GM21360 (cell line): Measurements from ENCODE around the gene PNPLA7.

ENCODE experiments used
- ATAC-seq: cut with Tn5 transposase; IDR thresholded peaks from one replicate; pipeline ENCODE4 v1.9.1; 2021; ENCODE audit warnings: mild to moderate bottlenecking, moderate library complexity; ENCODE audit not compliant: unreplicated experiment

Gene PNPLA7

GRCh38 chr9:137497921-137498719 is 52.1 kb downstream of the PNPLA7 start:
- ATAC-seq, result no peak

DNA sequence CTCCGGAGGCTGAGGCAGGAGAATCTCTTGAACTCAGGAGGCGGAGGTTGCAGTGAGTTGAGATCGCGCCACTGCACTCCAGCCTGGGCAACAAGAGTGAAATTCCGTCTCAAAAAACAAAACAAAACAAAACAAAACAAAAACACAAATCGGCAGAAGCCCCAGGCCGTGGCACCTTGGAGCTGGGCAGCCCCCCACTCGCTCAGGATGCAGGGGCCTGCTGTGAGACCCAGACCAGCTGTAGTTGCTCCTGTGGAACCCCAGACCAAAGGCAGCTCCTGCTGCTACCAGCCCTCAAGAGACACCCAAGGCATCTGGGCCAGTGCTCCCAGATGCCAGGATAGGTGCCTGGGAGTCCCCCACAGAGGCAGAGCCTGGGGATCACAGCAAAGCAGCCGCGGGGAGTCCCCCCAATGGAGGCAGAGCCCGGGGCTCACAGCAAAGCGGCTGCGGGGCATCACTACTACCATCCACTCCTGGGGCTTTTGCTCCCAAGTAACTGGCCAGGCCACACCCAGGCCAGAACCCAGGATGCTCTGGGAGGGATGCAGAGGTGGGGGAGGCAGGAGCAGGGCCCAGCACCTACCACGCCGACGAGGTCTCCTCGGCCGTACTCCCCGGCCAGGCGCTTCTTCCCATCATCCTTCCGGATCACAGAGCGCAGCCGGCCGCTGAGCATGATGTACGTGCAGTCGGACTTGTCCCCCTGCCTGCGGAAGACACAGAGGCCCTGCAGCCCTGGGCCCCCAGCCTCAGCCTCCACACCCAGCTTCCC is 53.4 kb downstream of the PNPLA7 start:
- ATAC-seq, result no peak

GRCh38 chr9:137494550-137495351 is 55.5 kb downstream of the PNPLA7 start:
- no peak for ATAC-seq

DNA sequence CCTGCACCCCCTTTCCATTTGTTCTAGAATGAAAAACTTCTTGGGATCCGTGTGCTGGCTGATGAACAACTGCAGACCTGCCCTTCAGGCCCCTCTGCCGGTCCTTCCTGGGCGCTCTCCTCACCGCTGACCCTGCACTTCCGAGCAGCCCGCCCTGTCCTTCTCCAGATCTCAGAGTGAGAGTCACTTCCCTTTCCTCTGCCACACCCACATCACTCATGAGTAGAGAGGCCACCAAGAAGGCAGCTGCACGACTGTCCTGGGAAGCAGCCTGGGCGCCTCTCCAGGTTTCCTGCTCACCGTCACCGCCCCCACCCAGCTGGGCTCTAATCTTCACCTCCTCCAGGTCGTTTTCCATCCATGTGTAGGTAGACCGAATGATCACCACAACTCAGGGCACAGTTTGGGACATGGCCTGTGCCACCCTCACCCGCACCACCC is 56.1 kb downstream of the PNPLA7 start:
- ATAC-seq, result no peak

- ATAC-seq, result no peak
These were observed 56.7 kb downstream of the PNPLA7 start for GRCh38 chr9:137493364-137494103.

- ATAC-seq, result no peak
These were observed 57.5 kb downstream of the PNPLA7 start for GRCh38 chr9:137492464-137493363.

DNA sequence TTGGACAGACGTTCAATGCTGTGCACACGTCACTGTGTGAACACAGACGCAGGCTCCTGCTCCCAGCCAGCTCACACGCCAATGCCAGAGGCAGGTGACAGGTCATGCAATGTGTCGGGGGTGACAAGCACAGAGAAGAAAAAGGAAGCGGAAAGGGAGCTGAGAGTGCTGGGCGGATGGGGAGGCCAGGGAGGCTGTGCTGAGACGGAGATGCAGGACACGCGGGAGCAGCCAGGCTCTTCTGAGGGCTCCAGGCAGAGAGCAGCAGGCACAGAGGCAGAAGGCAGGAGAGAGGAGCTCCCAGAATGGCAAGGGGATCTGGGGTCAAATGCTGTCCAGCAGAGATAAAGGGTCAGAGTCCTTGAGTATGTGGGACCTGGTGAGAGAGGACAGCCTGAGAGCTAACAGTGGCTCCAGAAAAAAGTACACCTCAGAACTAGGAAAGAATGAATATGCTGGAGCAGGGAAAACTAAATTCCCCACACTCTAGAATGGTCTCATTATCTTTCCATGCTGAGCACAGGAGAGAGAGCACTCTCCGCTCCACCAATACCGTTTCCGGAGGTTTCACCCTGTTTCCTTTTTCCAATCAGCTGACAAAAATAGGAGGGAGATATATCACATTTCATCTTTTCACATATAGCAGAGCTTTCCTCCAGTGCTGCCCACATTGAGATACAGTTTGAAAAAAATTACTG is 58.3 kb downstream of the PNPLA7 start:
- no peak for ATAC-seq

DNA sequence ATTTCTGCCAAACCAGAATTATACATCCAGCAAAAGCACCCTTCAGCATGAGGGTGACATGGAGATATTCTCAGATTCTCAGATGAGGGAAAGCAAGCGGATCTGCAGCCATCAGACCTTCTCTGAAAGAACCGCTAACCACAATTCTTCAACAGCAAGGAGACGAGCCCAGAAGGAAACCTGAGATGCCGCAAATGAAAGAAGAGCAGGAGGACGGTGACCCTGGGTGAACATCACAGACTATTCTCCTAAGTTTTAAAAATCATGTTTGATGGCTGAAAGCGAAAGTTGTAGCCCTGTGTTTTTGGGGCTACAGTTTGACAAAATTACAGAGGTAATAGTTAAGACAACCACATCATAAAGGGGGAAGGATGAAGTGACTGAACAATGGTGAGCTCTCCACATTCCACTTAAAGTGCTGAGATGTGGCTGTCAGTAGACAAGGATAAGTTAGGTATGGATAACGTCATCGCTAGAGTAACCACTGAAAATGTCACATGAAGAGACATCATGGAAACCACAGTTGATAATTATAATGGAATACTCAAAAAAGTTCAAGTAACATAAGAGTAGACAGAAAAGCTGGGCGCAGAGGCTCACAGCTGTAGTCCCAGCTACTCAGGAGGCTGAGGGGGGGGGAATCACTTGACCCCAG is 59.5 kb downstream of the PNPLA7 start:
- ATAC-seq, result no peak

GRCh38 chr9:137488906-137489305 is 61.3 kb downstream of the PNPLA7 start:
- no peak for ATAC-seq

- no peak for ATAC-seq
These were observed 61.9 kb downstream of the PNPLA7 start for GRCh38 chr9:137488327-137488653.

- ATAC-seq, result no peak
These were observed 62.5 kb downstream of the PNPLA7 start for GRCh38 chr9:137487454-137488326.

- ATAC-seq, result no peak
These were observed 63.4 kb downstream of the PNPLA7 start for GRCh38 chr9:137486545-137487453.

GRCh38 chr9:137486141-137486490 is 64.1 kb downstream of the PNPLA7 start:
- ATAC-seq, result no peak

- ATAC-seq, result no peak
These were observed 64.7 kb downstream of the PNPLA7 start for GRCh38 chr9:137485343-137486140.

GRCh38 chr9:137484551-137485315 is 65.5 kb downstream of the PNPLA7 start:
- ATAC-seq, result no peak
